H1 (cell line): Measurements from ENCODE around the gene TMEM187. TPM values are rescaled to one million over a fixed set of nuclear protein-coding genes. Genes with fewer than 3 reads are reported as not detected.
A peak's percentile ranks its signal among the peaks of the same experiment; 100 is the strongest.

Source experiments
- CTCF ChIA-PET: fragments of 300-600 bp; sonication (Branson Sonifier 250); formaldehyde crosslinking; loops from one replicate; lab custom pipeline; 2021; ENCODE audit not compliant: partially characterized antibody; lab: Charles Lee
- POLR2A ChIA-PET: fragments of 300-600 bp; sonication (Branson Sonifier 250); formaldehyde crosslinking; loops from one replicate; lab custom pipeline; 2021; ENCODE audit warnings: inconsistent platforms; ENCODE audit not compliant: partially characterized antibody; lab: Charles Lee
- DNase-seq, 2 experiments: peaks; one replicate each; pipeline versions ENCODE4 v3.0.0 to v3.0.0-alpha.2; 2010 to 2022; ENCODE audit warnings: low spot score in 2 of 2, low read depth in 1 of 2, mixed read lengths in 1 of 2
- FAIRE-seq: peaks from 2 replicates; lab custom pipeline; 2011; peaks lifted over from hg19 to GRCh38; lab: Jason Lieb, UNC
- H2AFZ ChIP-seq: 2 replicates; pipeline ENCODE4 v1.8.1; 2012; ENCODE audit warnings: low read length, inconsistent platforms
- H2AK5ac ChIP-seq: 2 replicates; pipeline ENCODE4 v1.6.1; 2013; ENCODE audit warnings: low read depth, low read length
- H2BK120ac ChIP-seq: replicated peaks from 2 replicates; pipeline ENCODE3; 2013; ENCODE audit warnings: low read depth, low read length, inconsistent platforms
- H2BK12ac ChIP-seq: 2 replicates; pipeline ENCODE4 v1.6.1; 2013; ENCODE audit warnings: low read depth, low read length
- H2BK15ac ChIP-seq: 2 replicates; pipeline ENCODE4 v1.6.1; 2013; ENCODE audit warnings: low read length
- H2BK20ac ChIP-seq: 2 replicates; pipeline ENCODE4 v1.6.1; 2013; ENCODE audit warnings: low read length
- H2BK5ac ChIP-seq: 2 replicates; pipeline ENCODE4 v1.6.1; 2013; ENCODE audit warnings: low read depth, low read length
- H3K14ac ChIP-seq: 2 replicates; pipeline ENCODE4 v1.6.1; 2013; ENCODE audit warnings: inconsistent platforms; ENCODE audit not compliant: insufficient read length
- H3K18ac ChIP-seq: 2 replicates; pipeline ENCODE4 v1.6.1; 2013; ENCODE audit warnings: low read length; ENCODE audit errors: extremely low read depth
- H3K23ac ChIP-seq: 2 replicates; pipeline ENCODE4 v1.6.1; 2013; ENCODE audit warnings: inconsistent platforms; ENCODE audit not compliant: insufficient read length
- H3K23me2 ChIP-seq: 2 replicates; pipeline ENCODE4 v1.6.1; 2013; ENCODE audit warnings: low read depth, low read length
- H3K27ac ChIP-seq: 2 replicates; pipeline ENCODE4 v1.6.1; 2011; ENCODE audit warnings: low read depth, low read length, inconsistent platforms
- H3K27me3 ChIP-seq, 4 experiments: replicated peaks in 1 of 4; 1 replicate in 1 of 4; 2 replicates in 3 of 4; pipeline versions ENCODE4 v1.6.1 to v1.8.1; 2011 to 2013; ENCODE audit warnings: low read length in 3 of 4, mild to moderate bottlenecking in 3 of 4, inconsistent platforms in 2 of 4, mixed read lengths in 2 of 4, moderate library complexity in 1 of 4; ENCODE audit not compliant: control insufficient read depth in 3 of 4, insufficient read depth in 3 of 4; ENCODE audit errors: extremely low read depth in 1 of 4
- H3K36me3 ChIP-seq, 4 experiments: 2 replicates each; pipeline versions ENCODE4 v1.6.1 to v1.8.1; 2011 to 2013; ENCODE audit warnings: mild to moderate bottlenecking in 4 of 4, low read length in 3 of 4, moderate library complexity in 2 of 4, control low read depth in 1 of 4, inconsistent platforms in 1 of 4; ENCODE audit not compliant: insufficient read depth in 4 of 4, control insufficient read depth in 2 of 4
- H3K4ac ChIP-seq: replicated peaks from 2 replicates; pipeline ENCODE3; 2013; ENCODE audit warnings: low read length, low read depth, mixed read lengths, inconsistent platforms; ENCODE audit not compliant: insufficient read length
- H3K4me1 ChIP-seq, 4 experiments: replicated peaks in 1 of 4; 1 replicate in 1 of 4; 2 replicates in 3 of 4; pipeline versions ENCODE4 v1.6.1 to v1.8.1; 2011 to 2013; ENCODE audit warnings: low read length in 3 of 4, inconsistent platforms in 2 of 4, mixed read lengths in 1 of 4; ENCODE audit not compliant: insufficient read depth in 4 of 4, control insufficient read depth in 3 of 4
- H3K4me2 ChIP-seq, 2 experiments: 2 replicates each; pipeline versions ENCODE4 v1.6.1 to v1.8.1; 2011 to 2013; ENCODE audit warnings: low read depth in 2 of 2, low read length in 2 of 2, control low read depth in 1 of 2, inconsistent platforms in 1 of 2, mild to moderate bottlenecking in 1 of 2; ENCODE audit not compliant: insufficient read depth in 1 of 2
- H3K4me3 ChIP-seq, 4 experiments: fragments of 200-600, 300-600 bp in 1 of 4; sonication (generic), shearing (Covaris generic), sonication (Bioruptor Twin) in 1 of 4; 2 replicates each; pipeline versions ENCODE4 v1.5.1 to v1.8.1; 2011 to 2016; ENCODE audit warnings: low read length in 4 of 4, low read depth in 3 of 4, control low read depth in 2 of 4, inconsistent platforms in 2 of 4, mild to moderate bottlenecking in 2 of 4, mixed read lengths in 1 of 4, moderate library complexity in 1 of 4; ENCODE audit not compliant: insufficient read depth in 2 of 4; ENCODE audit errors: extremely low read depth in 1 of 4
- H3K56ac ChIP-seq: replicated peaks from 2 replicates; pipeline ENCODE3; 2013; ENCODE audit warnings: low read depth, mild to moderate bottlenecking, mixed read lengths, low read length, inconsistent platforms; ENCODE audit not compliant: insufficient read length
- H3K79me1 ChIP-seq: 2 replicates; pipeline ENCODE4 v1.6.1; 2013; ENCODE audit warnings: low read depth, low read length, control low read depth
- H3K79me2 ChIP-seq, 2 experiments: 2 replicates each; pipeline versions ENCODE4 v1.6.1 to v1.8.1; 2012 to 2013; ENCODE audit warnings: low read length in 2 of 2, mild to moderate bottlenecking in 2 of 2, inconsistent platforms in 1 of 2; ENCODE audit not compliant: insufficient read depth in 2 of 2, control insufficient read depth in 1 of 2
- H3K9ac ChIP-seq, 4 experiments: replicated peaks in 1 of 4; 1 replicate in 1 of 4; 2 replicates in 3 of 4; pipeline versions ENCODE4 v1.6.1 to v1.8.1; 2011 to 2013; ENCODE audit warnings: low read depth in 3 of 4, low read length in 3 of 4, control low read depth in 2 of 4, mild to moderate bottlenecking in 2 of 4, moderate library complexity in 2 of 4, inconsistent platforms in 1 of 4; ENCODE audit errors: extremely low read depth in 1 of 4
- H3K9me3 ChIP-seq, 2 experiments: 2 replicates each; pipeline versions ENCODE4 v1.6.1 to v1.8.1; 2012 to 2013; ENCODE audit warnings: mild to moderate bottlenecking in 2 of 2, moderate library complexity in 2 of 2, control low read depth in 1 of 2, inconsistent platforms in 1 of 2, low read depth in 1 of 2, low read length in 1 of 2, mixed read lengths in 1 of 2; ENCODE audit not compliant: insufficient read depth in 2 of 2
- H4K20me1 ChIP-seq, 2 experiments: replicated peaks in 1 of 2; 2 replicates each; pipeline versions ENCODE3 to v1.8.1; 2011 to 2013; ENCODE audit warnings: inconsistent platforms in 2 of 2, low read length in 2 of 2, mild to moderate bottlenecking in 1 of 2; ENCODE audit not compliant: insufficient read depth in 2 of 2, control insufficient read depth in 1 of 2
- H4K5ac ChIP-seq: 2 replicates; pipeline ENCODE4 v1.6.1; 2013; ENCODE audit warnings: low read length, low read depth, mixed read lengths, inconsistent platforms; ENCODE audit not compliant: insufficient read length
- H4K8ac ChIP-seq: 2 replicates; pipeline ENCODE4 v1.8.0; 2013; ENCODE audit warnings: mild to moderate bottlenecking, moderate library complexity, low read length, inconsistent platforms; ENCODE audit not compliant: insufficient read depth; ENCODE audit errors: extremely low read depth
- H4K91ac ChIP-seq: replicated peaks from 2 replicates; pipeline ENCODE3; 2013; ENCODE audit warnings: low read length, mixed read lengths, inconsistent platforms; ENCODE audit not compliant: insufficient read length
- CTCF ChIP-seq, 3 experiments: IDR thresholded peaks; 1 replicate in 2 of 3; 2 replicates in 1 of 3; pipeline versions ENCODE4 v1.5.1 to v1.6.1; 2011; ENCODE audit warnings: low read length in 3 of 3, mild to moderate bottlenecking in 3 of 3, inconsistent platforms in 2 of 3, low read depth in 1 of 3, moderate library complexity in 1 of 3; ENCODE audit not compliant: insufficient read depth in 1 of 3; ENCODE audit errors: control extremely low read depth in 1 of 3
- E2F6 ChIP-seq: IDR thresholded peaks from 2 replicates; pipeline ENCODE4 v1.6.1; 2012; ENCODE audit warnings: inconsistent platforms
- RAD21 ChIP-seq, 2 experiments: IDR thresholded peaks in 1 of 2; conservative IDR thresholded peaks in 1 of 2; 2 replicates each; pipeline ENCODE4 v1.6.1; 2011; ENCODE audit warnings: low read depth in 2 of 2, low read length in 2 of 2, improper control_type of control experiment in 1 of 2, inconsistent platforms in 1 of 2, mild to moderate bottlenecking in 1 of 2, moderate library complexity in 1 of 2
- TCF12 ChIP-seq: IDR thresholded peaks from 2 replicates; pipeline ENCODE4 v1.6.1; 2011; ENCODE audit warnings: low read depth, mild to moderate bottlenecking, low read length
- TEAD4 ChIP-seq: IDR thresholded peaks from 2 replicates; pipeline ENCODE4 v1.6.1; 2012; ENCODE audit warnings: low read depth, low read length, inconsistent platforms, mixed read lengths
- WGBS, 2 experiments: shearing (Covaris generic) in 1 of 2; methylation state at CpG; one replicate each; pipeline versions ENCODE4 v1.1.6 to v1.1.7; 2013 to 2015; ENCODE audit warnings: low lambda C conversion rate in 2 of 2, mixed read lengths in 2 of 2, inconsistent platforms in 1 of 2, low coverage in 1 of 2, missing lambda C conversion rate in 1 of 2; ENCODE audit not compliant: insufficient replicate concordance in 2 of 2, insufficient coverage in 1 of 2, insufficient read length in 1 of 2; ENCODE audit errors: extremely low coverage in 1 of 2, missing lambda C conversion rate in 1 of 2; 5-methylcytosine and 5-hydroxymethylcytosine counted together
- polyA plus RNA-seq, 7 experiments: library from polyadenylated mRNA; depleted of rRNA in 3 of 7; stranded (reverse) in 5 of 7; unstranded in 2 of 7; fragments of >200 nt in 5 of 7; fragments of 200-250 nt in 2 of 7; gene quantifications; 1 replicate in 5 of 7; 2 replicates in 1 of 7; 4 replicates in 1 of 7; pipeline versions ENCODE4 v1.2.1 to v1.2.3, GENCODE V29; 2011 to 2013; ENCODE audit warnings: missing spikeins in 2 of 7, mixed read lengths in 2 of 7
- total RNA-seq: library from RNA; stranded (reverse); fragmentation: NEBNext Ultra II Directional; extraction: Animal tissue kit (Norgen Biotek cat#: 25700); gene quantifications from 2 replicates; pipeline ENCODE4 v1.2.1, GENCODE V29; 2021

Gene TMEM187
- total and polyA plus RNA-seq, 2 of the 8 experiments (the other 6 are each of a cell fraction or from before 2014, with no cell fraction given): 5.0 to 14.5 TPM

- peaks cover 3 to 16% (median 12%) of the 10 kb centered on the region in 4 experiments for H3K4me1 ChIP-seq
- H2BK5ac ChIP-seq: no peak overlapping the region
- no peaks in the 10 kb centered on the region for H3K9me3 ChIP-seq
- no peak overlapping the region for H3K23ac ChIP-seq
- no peak overlapping the region for H3K9ac ChIP-seq
- no peak overlapping the region for H2BK20ac ChIP-seq
- 0 out of 8 replicates have a peak, but pooled peaks cover 0 to 2% (median 0%) of the 10 kb centered on the region in 4 experiments for H3K36me3 ChIP-seq
- no peak for DNase-seq
- H4K91ac ChIP-seq: no peak overlapping the region
- H4K8ac ChIP-seq: no peak overlapping the region; the same call in 1 of the 2 replicates
- H2BK15ac ChIP-seq: no peak overlapping the region
- no peak overlapping the region for H2BK120ac ChIP-seq
- no peak overlapping the region for H3K14ac ChIP-seq
- no peak overlapping the region; a peak in 1 of 4 replicates for H3K4me2 ChIP-seq
- H2AFZ ChIP-seq: no peak overlapping the region
- no peak overlapping the region for H2BK12ac ChIP-seq
- no peak overlapping the region for H3K4ac ChIP-seq
- peaks cover 0 to 2% of the 10 kb centered on the region in 2 experiments for H4K20me1 ChIP-seq
- no peaks in the 10 kb centered on the region for H3K27me3 ChIP-seq
- TF ChIP-seq RAD21 (IDR thresholded peaks at IDR 0.05 in 1 of 2, conservative IDR thresholded peaks at IDR 0.05 in 1 of 2; ENCODE audit: low read depth in 2 of 2, low read length in 2 of 2): peak in 1 of 2 experiments; percentile 23; a peak in 1 of 4 replicates
- no peak for TF ChIP-seq E2F6
- peak in 2 of 3 experiments; percentile 21 to 22; a peak in 2 of 4 replicates for TF ChIP-seq CTCF (IDR thresholded peaks at IDR 0.05; ENCODE audit: control extremely low read depth in 1 of 3, insufficient read depth in 1 of 3, low read depth in 1 of 3, low read length in 3 of 3)
- no peak for TF ChIP-seq TCF12
- TF ChIP-seq TEAD4: no peak
- TF ChIP-seq, all 59 proteins: peak for 2
- Histone ChIP-seq H3K27ac (no peak overlapping the region), H3K18ac (no peak overlapping the region; the same call in 1 of the 2 replicates), H3K56ac (no peak overlapping the region), H3K23me2 (peaks cover 15% of the 10 kb centered on the region; the same call in 1 of the 2 replicates), H3K79me2 (peaks cover 0 to 3% of the 10 kb centered on the region in 2 experiments; a peak in 1 of 4 replicates), H3K79me1 (no peaks in the 10 kb centered on the region; the same call in 1 of the 2 replicates), H3K4me3 (no peak overlapping the region), H4K5ac (no peak overlapping the region), H2AK5ac (no peak overlapping the region)
- CTCF ChIA-PET: interaction anchor here (0.8 to 19.6 kb wide), 17 partner anchors 9 to 486 kb away, joined by 3 to 272 read pairs (median 4); partner anchors contain the start of genes DNASE1L1 and RENBP
- WGBS, 2 experiments: 86% methylated on average over 20 of the region's 25 CpGs; no CpG with 5 or more reads in 1 of the 2 experiments
- FAIRE-seq: no peak
- POLR2A ChIA-PET: interaction anchor here (0.8 to 14.9 kb wide), 10 partner anchors 11 to 48 kb away, joined by 3 to 231 read pairs (median 4); partner anchors contain the start of genes AVPR2, HCFC1, NAA10 and RENBP
Observed at GRCh38 chrX:153922932-153923857, 49.4 kb upstream of the TMEM187 start.
